BLaER1 (cell line): ENCODE data around the gene SIRT4.

Source experiments
- H3K27ac ChIP-seq: shearing (Covaris generic); formaldehyde crosslinking; 2 replicates; pipeline ENCODE4 v1.8.1; 2022
- H3K27me3 ChIP-seq: shearing (Covaris generic); formaldehyde crosslinking; 2 replicates; pipeline ENCODE4 v1.8.1; 2022
- H3K36me3 ChIP-seq: shearing (Covaris generic); formaldehyde crosslinking; 2 replicates; pipeline ENCODE4 v1.8.1; 2022
- H3K4me1 ChIP-seq: shearing (Covaris generic); formaldehyde crosslinking; 2 replicates; pipeline ENCODE4 v1.8.1; 2022
- H3K4me2 ChIP-seq: shearing (Covaris generic); formaldehyde crosslinking; 2 replicates; pipeline ENCODE4 v1.8.1; 2022
- H3K4me3 ChIP-seq: shearing (Covaris generic); formaldehyde crosslinking; 2 replicates; pipeline ENCODE4 v1.8.1; 2022
- H3K9ac ChIP-seq: shearing (Covaris generic); formaldehyde crosslinking; 2 replicates; pipeline ENCODE4 v1.8.1; 2022
- H3K9me3 ChIP-seq: shearing (Covaris generic); formaldehyde crosslinking; 2 replicates; pipeline ENCODE4 v1.8.1; 2022
- H4K20me1 ChIP-seq: shearing (Covaris generic); formaldehyde crosslinking; 2 replicates; pipeline ENCODE4 v1.8.1; 2022
- Cebpa-rat ChIP-seq: shearing (Covaris generic); IDR thresholded peaks from 2 replicates; pipeline ENCODE4 v1.8.1; 2022

The SIRT4 gene

GRCh38 chr12:120316798-120317223, 14.7 kb downstream of the SIRT4 start:
- peak overlapping the region; percentile 85 for H3K27ac ChIP-seq
- H3K9me3 ChIP-seq = no peaks in the 10 kb centered on the region
- H3K4me1 ChIP-seq = peaks cover 13% of the 10 kb centered on the region
- no peaks in the 10 kb centered on the region for H3K36me3 ChIP-seq
- no peak for TF ChIP-seq Cebpa-rat
- peak overlapping the region; percentile 83 for H3K9ac ChIP-seq
- no peaks in the 10 kb centered on the region for H3K27me3 ChIP-seq
- peak overlapping the region; percentile 92 for H3K4me2 ChIP-seq
- H3K4me3 ChIP-seq = peak overlapping the region; percentile 72
- H4K20me1 ChIP-seq = no peaks in the 10 kb centered on the region

- Histone ChIP-seq H3K9ac (peak overlapping the region; percentile 83), H3K27me3 (no peaks in the 10 kb centered on the region), H3K4me3 (peak overlapping the region; percentile 72), H3K27ac (peak overlapping the region; percentile 85), H3K4me2 (peak overlapping the region; percentile 92), H3K36me3 (no peaks in the 10 kb centered on the region), H3K9me3 (no peaks in the 10 kb centered on the region), H4K20me1 (no peaks in the 10 kb centered on the region), H3K4me1 (peaks cover 13% of the 10 kb centered on the region)
- TF ChIP-seq Cebpa-rat = no peak
These were observed 15.3 kb downstream of the SIRT4 start for GRCh38 chr12:120317224-120318105.

GRCh38 chr12:120321382-120322202, 19.5 kb downstream of the SIRT4 start:
- H3K4me3 ChIP-seq = no peak overlapping the region

GRCh38 chr12:120323772-120324171, 21.7 kb downstream of the SIRT4 start:
- Histone ChIP-seq H3K36me3 (no peaks in the 10 kb centered on the region), H3K27ac (no peak overlapping the region), H3K4me1 (no peaks in the 10 kb centered on the region; the same call in 1 of the 2 replicates), H3K4me2 (no peak overlapping the region), H3K4me3 (no peak overlapping the region), H3K27me3 (no peaks in the 10 kb centered on the region), H3K9me3 (no peaks in the 10 kb centered on the region), H4K20me1 (no peaks in the 10 kb centered on the region), H3K9ac (no peak overlapping the region)
- TF ChIP-seq Cebpa-rat = no peak

More at GRCh38 chr12:120321382-120322202, 19.5 kb downstream of the SIRT4 start:
- Histone ChIP-seq H3K9ac (no peak overlapping the region), H3K4me1 (peaks cover 11% of the 10 kb centered on the region), H3K9me3 (no peaks in the 10 kb centered on the region), H3K4me2 (no peak overlapping the region), H4K20me1 (no peaks in the 10 kb centered on the region), H3K27ac (no peak overlapping the region), H3K27me3 (no peaks in the 10 kb centered on the region), H3K36me3 (no peaks in the 10 kb centered on the region)
- TF ChIP-seq Cebpa-rat = no peak

GRCh38 chr12:120324841-120325417, 22.8 kb downstream of the SIRT4 start:
- no peaks in the 10 kb centered on the region; the same call in 1 of the 2 replicates for H3K4me1 ChIP-seq
- H3K9ac ChIP-seq = no peak overlapping the region

GRCh38 chr12:120327593-120327992, 25.5 kb downstream of the SIRT4 start, which contains the start of gene PLA2G1B:
PLA2G1B (minus strand) TSS chr12:120327779; CDS start chr12:120327753, 26 bp downstream.
- Histone ChIP-seq H3K9me3 (no peaks in the 10 kb centered on the region), H3K27me3 (no peaks in the 10 kb centered on the region), H3K27ac (no peak within 1 kb of the TSS), H3K9ac (no peak within 1 kb of the TSS), H3K4me1 (no peaks in the 10 kb centered on the region; the same call in 1 of the 2 replicates), H4K20me1 (no peaks in the 10 kb centered on the region), H3K36me3 (no peaks in the 10 kb centered on the region), H3K4me3 (no peak within 1 kb of the TSS), H3K4me2 (no peak within 1 kb of the TSS)
- TF ChIP-seq Cebpa-rat = no peak

More at GRCh38 chr12:120324841-120325417, 22.8 kb downstream of the SIRT4 start:
- no peaks in the 10 kb centered on the region for H3K9me3 ChIP-seq
- no peaks in the 10 kb centered on the region for H3K36me3 ChIP-seq
- H3K27ac ChIP-seq = no peak overlapping the region
- H3K4me2 ChIP-seq = peak overlapping the region; percentile 98; the same call in 1 of the 2 replicates
- no peaks in the 10 kb centered on the region for H3K27me3 ChIP-seq
- no peak for TF ChIP-seq Cebpa-rat
- H4K20me1 ChIP-seq = no peaks in the 10 kb centered on the region
- no peak overlapping the region for H3K4me3 ChIP-seq

- Histone ChIP-seq H3K4me3 (no peak overlapping the region), H3K9me3 (no peaks in the 10 kb centered on the region), H3K36me3 (no peaks in the 10 kb centered on the region), H3K27me3 (no peaks in the 10 kb centered on the region), H3K9ac (no peak overlapping the region), H3K4me2 (no peak overlapping the region), H4K20me1 (no peaks in the 10 kb centered on the region), H3K27ac (no peak overlapping the region), H3K4me1 (no peaks in the 10 kb centered on the region; the same call in 1 of the 2 replicates)
- TF ChIP-seq Cebpa-rat = no peak
These were observed 26.1 kb downstream of the SIRT4 start for GRCh38 chr12:120328228-120328627.

GRCh38 chr12:120331390-120331789, 29.3 kb downstream of the SIRT4 start:
- Histone ChIP-seq H3K27ac (no peak overlapping the region), H3K36me3 (no peaks in the 10 kb centered on the region), H3K9ac (no peak overlapping the region), H3K27me3 (no peaks in the 10 kb centered on the region), H3K4me1 (no peaks in the 10 kb centered on the region), H3K4me2 (no peak overlapping the region), H4K20me1 (no peaks in the 10 kb centered on the region), H3K9me3 (peaks cover 16% of the 10 kb centered on the region), H3K4me3 (no peak overlapping the region)
- no peak for TF ChIP-seq Cebpa-rat

GRCh38 chr12:120332041-120332440, 29.9 kb downstream of the SIRT4 start:
- no peaks in the 10 kb centered on the region for H3K36me3 ChIP-seq
- no peaks in the 10 kb centered on the region for H4K20me1 ChIP-seq
- no peak overlapping the region for H3K9ac ChIP-seq
- no peak overlapping the region for H3K4me3 ChIP-seq
- no peaks in the 10 kb centered on the region for H3K4me1 ChIP-seq
- H3K27ac ChIP-seq = no peak overlapping the region
- H3K27me3 ChIP-seq = no peaks in the 10 kb centered on the region
- H3K9me3 ChIP-seq = peaks cover 22% of the 10 kb centered on the region
- TF ChIP-seq Cebpa-rat = no peak
- no peak overlapping the region for H3K4me2 ChIP-seq
